ENCODE data around the gene NUP153. TPM values are rescaled to one million over a fixed set of nuclear protein-coding genes. Genes with fewer than 3 reads are reported as not detected.
"Not testable (repeated sequence)": the region's sequence is repeated elsewhere in the genome, so short reads cannot be mapped to it uniquely, and the experiment has no call there.

NUP153 gene
- total RNA-seq, 1 donor from 2014 or later, result 30.8 TPM

GRCh38 chr6:17714177-17714576 lies 7.5 kb upstream of the NUP153 start:
- Histone ChIP-seq H3K4me1 (ENCODE audit: control insufficient read depth in 3 of 3, insufficient read depth in 3 of 3, low read length in 3 of 3) (no peaks in the 10 kb centered on the region), H3K9ac (ENCODE audit: low read depth in 1 of 3, low read length in 3 of 3) (no peak overlapping the region), H3K9me3 (ENCODE audit: control insufficient read depth in 3 of 3, low read length in 3 of 3) (no peaks in the 10 kb centered on the region), H3K27ac (ENCODE audit: low read depth, low read length) (no peak overlapping the region), H3K4me3 (ENCODE audit: low read length in 3 of 3) (no peak overlapping the region), H3K36me3 (ENCODE audit: control insufficient read depth in 3 of 3, insufficient read depth in 3 of 3, low read length in 3 of 3) (no peaks in the 10 kb centered on the region), H3K27me3 (ENCODE audit: control insufficient read depth in 3 of 3, insufficient read depth in 3 of 3, low read length in 3 of 3) (no peaks in the 10 kb centered on the region)

DNA sequence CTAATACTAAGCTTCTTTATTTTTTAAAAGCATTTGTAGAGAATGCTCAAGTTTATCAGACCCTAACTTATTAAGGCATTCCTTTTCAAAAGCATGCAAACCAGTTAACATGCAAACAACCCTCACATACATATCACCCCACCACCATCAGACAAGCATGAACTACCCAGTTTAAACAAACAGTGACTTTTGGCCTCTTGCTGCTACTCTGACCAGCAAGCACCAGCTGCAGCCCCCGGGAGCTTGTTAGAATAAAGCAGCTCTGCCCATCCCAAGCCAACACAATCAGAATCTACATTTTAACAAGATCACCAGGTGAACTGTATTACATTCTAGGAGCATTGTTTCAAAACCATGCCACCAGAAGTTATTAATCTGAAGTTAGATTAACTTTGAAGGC lies 5.9 kb upstream of the NUP153 start:
- H3K9ac ChIP-seq (ENCODE audit: low read depth in 1 of 3, low read length in 3 of 3), result no peak overlapping the region
- H3K36me3 ChIP-seq (ENCODE audit: control insufficient read depth in 3 of 3, insufficient read depth in 3 of 3, low read length in 3 of 3), result no peaks in the 10 kb centered on the region
- no peak overlapping the region for H3K4me3 ChIP-seq (ENCODE audit: low read length in 3 of 3)
- H3K4me1 ChIP-seq (ENCODE audit: control insufficient read depth in 3 of 3, insufficient read depth in 3 of 3, low read length in 3 of 3), result no peaks in the 10 kb centered on the region
- H3K27ac ChIP-seq (ENCODE audit: low read depth, low read length), result no peak overlapping the region
- H3K27me3 ChIP-seq (ENCODE audit: control insufficient read depth in 3 of 3, insufficient read depth in 3 of 3, low read length in 3 of 3), result no peaks in the 10 kb centered on the region
- H3K9me3 ChIP-seq (ENCODE audit: control insufficient read depth in 3 of 3, low read length in 3 of 3), result no peaks in the 10 kb centered on the region

GRCh38 chr6:17710331-17710730 lies 3.6 kb upstream of the NUP153 start:
- H3K4me3 ChIP-seq (ENCODE audit: low read length in 3 of 3), result no peak overlapping the region
- no peak overlapping the region for H3K9ac ChIP-seq (ENCODE audit: low read depth in 1 of 3, low read length in 3 of 3)
- H3K36me3 ChIP-seq (ENCODE audit: control insufficient read depth in 3 of 3, insufficient read depth in 3 of 3, low read length in 3 of 3), result no peaks in the 10 kb centered on the region
- H3K27me3 ChIP-seq (ENCODE audit: control insufficient read depth in 3 of 3, insufficient read depth in 3 of 3, low read length in 3 of 3), result no peaks in the 10 kb centered on the region
- H3K4me1 ChIP-seq (ENCODE audit: control insufficient read depth in 3 of 3, insufficient read depth in 3 of 3, low read length in 3 of 3), result no peaks in the 10 kb centered on the region
- H3K9me3 ChIP-seq (ENCODE audit: control insufficient read depth in 3 of 3, low read length in 3 of 3), result no peaks in the 10 kb centered on the region
- no peak overlapping the region for H3K27ac ChIP-seq (ENCODE audit: low read depth, low read length)

DNA sequence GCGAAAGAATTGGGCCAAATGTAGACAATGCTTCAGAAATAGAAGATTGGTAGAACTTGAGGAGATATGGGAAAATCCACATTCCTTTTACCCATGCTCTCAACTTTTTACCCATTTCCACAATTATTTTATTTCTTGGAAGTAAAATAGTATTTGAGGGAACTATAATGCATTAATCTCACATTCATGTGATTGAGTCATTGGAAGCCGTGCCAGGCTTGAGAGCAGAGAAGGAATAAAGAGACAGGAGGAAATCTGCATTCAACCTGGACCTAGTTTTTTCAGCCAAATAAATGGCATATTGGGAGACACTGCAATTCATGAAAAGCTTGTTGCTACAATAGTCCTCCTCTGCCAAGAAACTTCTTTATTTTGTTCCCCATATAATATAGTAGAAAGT lies 2.8 kb upstream of the NUP153 start:
- no peaks in the 10 kb centered on the region for H3K36me3 ChIP-seq (ENCODE audit: control insufficient read depth in 3 of 3, insufficient read depth in 3 of 3, low read length in 3 of 3)

DNA sequence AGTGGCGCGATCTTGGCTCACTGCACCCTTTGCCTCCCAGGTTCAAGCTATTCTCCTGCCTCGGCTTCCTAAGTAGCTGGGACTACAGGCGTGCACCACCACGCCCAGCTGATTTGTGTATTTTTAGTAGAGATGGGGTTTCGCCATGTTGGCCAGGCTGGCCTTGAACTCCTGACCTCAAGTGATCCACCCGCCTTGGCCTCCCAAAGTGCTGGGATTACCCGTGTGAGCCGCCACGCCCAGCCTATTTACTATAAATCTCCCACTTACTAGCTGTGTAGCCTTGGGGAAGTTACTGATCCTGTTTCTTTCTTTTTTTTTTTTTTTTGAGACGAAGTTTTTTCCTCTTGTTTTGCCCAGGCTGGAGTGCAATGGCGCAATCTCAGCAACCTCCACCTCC lies 1.3 kb upstream of the NUP153 start:
- H3K27me3 ChIP-seq (ENCODE audit: control insufficient read depth in 3 of 3, insufficient read depth in 3 of 3, low read length in 3 of 3); H3K36me3 ChIP-seq (ENCODE audit: control insufficient read depth in 3 of 3, insufficient read depth in 3 of 3, low read length in 3 of 3); H3K9me3 ChIP-seq (ENCODE audit: control insufficient read depth in 3 of 3, low read length in 3 of 3); H3K4me3 ChIP-seq (ENCODE audit: low read length in 3 of 3); H3K27ac ChIP-seq (ENCODE audit: low read depth, low read length); H3K9ac ChIP-seq (ENCODE audit: low read depth in 1 of 3, low read length in 3 of 3): not testable (repeated sequence)
- H3K4me1 ChIP-seq (ENCODE audit: control insufficient read depth in 3 of 3, insufficient read depth in 3 of 3, low read length in 3 of 3), result peaks cover 8 to 16% (median 10%) of the 10 kb centered on the region in 3 donors

More for the DNA sequence above, 2.8 kb upstream of the NUP153 start:
- no peak overlapping the region for H3K9ac ChIP-seq (ENCODE audit: low read depth in 1 of 3, low read length in 3 of 3)
- no peak overlapping the region for H3K27ac ChIP-seq (ENCODE audit: low read depth, low read length)
- H3K9me3 ChIP-seq (ENCODE audit: control insufficient read depth in 3 of 3, low read length in 3 of 3), result no peaks in the 10 kb centered on the region
- H3K4me1 ChIP-seq (ENCODE audit: control insufficient read depth in 3 of 3, insufficient read depth in 3 of 3, low read length in 3 of 3), result peaks cover 0 to 5% (median 4%) of the 10 kb centered on the region in 3 donors
- no peaks in the 10 kb centered on the region for H3K27me3 ChIP-seq (ENCODE audit: control insufficient read depth in 3 of 3, insufficient read depth in 3 of 3, low read length in 3 of 3)
- H3K4me3 ChIP-seq (ENCODE audit: low read length in 3 of 3), result no peak overlapping the region

- H3K9ac ChIP-seq (ENCODE audit: low read depth in 1 of 3, low read length in 3 of 3), result peak overlapping the region; percentile 48 to 99 (median 96)
- no peaks in the 10 kb centered on the region for H3K9me3 ChIP-seq (ENCODE audit: control insufficient read depth in 3 of 3, low read length in 3 of 3)
- H3K4me1 ChIP-seq (ENCODE audit: control insufficient read depth in 3 of 3, insufficient read depth in 3 of 3, low read length in 3 of 3), result peaks cover 11 to 16% (median 13%) of the 10 kb centered on the region in 3 donors
- H3K27ac ChIP-seq (ENCODE audit: low read depth, low read length), result peak overlapping the region; percentile 100
- H3K36me3 ChIP-seq (ENCODE audit: control insufficient read depth in 3 of 3, insufficient read depth in 3 of 3, low read length in 3 of 3), result no peaks in the 10 kb centered on the region
- H3K4me3 ChIP-seq (ENCODE audit: low read length in 3 of 3), result peak overlapping the region; percentile 61 to 89 (median 88)
- H3K27me3 ChIP-seq (ENCODE audit: control insufficient read depth in 3 of 3, insufficient read depth in 3 of 3, low read length in 3 of 3), result no peaks in the 10 kb centered on the region
Observed at GRCh38 chr6:17707371-17707651, 586 bp upstream of the NUP153 start.

DNA sequence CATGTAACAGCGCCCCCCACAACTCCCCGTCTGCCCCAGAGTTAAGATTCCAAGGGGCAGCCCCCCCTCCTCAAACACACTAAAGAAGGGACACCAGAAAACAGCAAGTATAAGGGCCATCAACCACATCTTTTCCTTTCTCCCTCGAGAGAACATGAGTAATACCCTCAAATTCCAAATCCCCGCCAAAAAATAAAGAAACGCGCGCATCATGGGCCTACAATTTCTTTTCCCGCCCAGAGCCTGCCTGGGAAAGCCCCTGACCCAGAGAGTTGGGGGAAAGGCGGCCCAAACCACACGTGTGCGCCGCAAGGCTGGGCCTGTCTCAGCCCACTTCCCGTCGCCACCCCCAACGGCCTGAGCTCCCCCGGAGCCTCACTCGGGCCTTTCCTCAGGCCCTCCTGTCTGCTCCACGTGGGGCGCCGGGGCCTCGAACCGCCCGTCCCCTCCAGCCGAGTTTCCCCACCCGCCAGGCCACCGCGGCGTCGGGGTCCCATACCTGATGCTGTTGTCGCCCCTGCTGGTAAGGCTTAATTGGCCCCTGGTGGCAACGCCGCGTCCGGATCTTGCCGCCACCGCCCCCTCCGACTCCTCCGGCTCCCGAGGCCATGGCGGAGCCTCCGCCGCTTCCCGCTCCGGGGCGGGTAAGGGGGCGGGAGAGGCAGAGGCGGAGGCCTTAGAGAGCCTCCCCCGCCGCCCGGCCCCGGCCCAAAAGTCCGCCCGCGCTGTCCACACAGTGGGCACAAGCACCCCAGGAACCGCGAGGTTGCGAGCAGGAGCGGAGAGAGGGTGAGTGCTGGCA lies 746 bp downstream of the NUP153 start:
- Histone ChIP-seq H3K27ac (ENCODE audit: low read depth, low read length) (peak overlapping the region; percentile 100), H3K27me3 (ENCODE audit: control insufficient read depth in 3 of 3, insufficient read depth in 3 of 3, low read length in 3 of 3) (no peaks in the 10 kb centered on the region), H3K9ac (ENCODE audit: low read depth in 1 of 3, low read length in 3 of 3) (peak overlapping the region; percentile 84 to 99 (median 96)), H3K4me3 (ENCODE audit: low read length in 3 of 3) (peak overlapping the region; percentile 61 to 89 (median 88)), H3K4me1 (ENCODE audit: control insufficient read depth in 3 of 3, insufficient read depth in 3 of 3, low read length in 3 of 3) (peaks cover 14 to 18% (median 16%) of the 10 kb centered on the region in 3 donors), H3K36me3 (ENCODE audit: control insufficient read depth in 3 of 3, insufficient read depth in 3 of 3, low read length in 3 of 3) (no peaks in the 10 kb centered on the region), H3K9me3 (ENCODE audit: control insufficient read depth in 3 of 3, low read length in 3 of 3) (no peaks in the 10 kb centered on the region)

DNA sequence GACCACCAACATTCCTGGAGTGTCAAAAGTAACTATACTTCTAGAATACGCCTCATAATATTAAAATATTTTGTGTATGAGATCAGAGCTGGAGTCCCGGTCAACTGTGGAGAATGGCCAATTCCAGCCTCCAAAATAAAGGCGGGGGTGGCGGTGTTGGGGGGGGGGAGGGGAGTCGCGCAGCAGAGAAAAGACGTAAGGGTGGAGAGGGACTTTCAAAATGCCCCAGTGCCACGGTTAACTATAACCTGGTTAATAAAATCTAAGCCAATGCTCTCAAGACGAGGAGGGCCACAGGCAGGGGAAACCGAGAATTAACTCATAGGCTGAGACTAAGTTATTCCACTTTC lies 1.3 kb downstream of the NUP153 start:
- Histone ChIP-seq H3K27me3 (ENCODE audit: control insufficient read depth in 3 of 3, insufficient read depth in 3 of 3, low read length in 3 of 3) (no peaks in the 10 kb centered on the region), H3K27ac (ENCODE audit: low read depth, low read length) (peak overlapping the region; percentile 100), H3K4me3 (ENCODE audit: low read length in 3 of 3) (peak overlapping the region; percentile 77 to 89 (median 88)), H3K9ac (ENCODE audit: low read depth in 1 of 3, low read length in 3 of 3) (peak overlapping the region; percentile 87 to 99 (median 96)), H3K4me1 (ENCODE audit: control insufficient read depth in 3 of 3, insufficient read depth in 3 of 3, low read length in 3 of 3) (peaks cover 14 to 22% (median 16%) of the 10 kb centered on the region in 3 donors), H3K36me3 (ENCODE audit: control insufficient read depth in 3 of 3, insufficient read depth in 3 of 3, low read length in 3 of 3) (no peaks in the 10 kb centered on the region), H3K9me3 (ENCODE audit: control insufficient read depth in 3 of 3, low read length in 3 of 3) (no peaks in the 10 kb centered on the region)

DNA sequence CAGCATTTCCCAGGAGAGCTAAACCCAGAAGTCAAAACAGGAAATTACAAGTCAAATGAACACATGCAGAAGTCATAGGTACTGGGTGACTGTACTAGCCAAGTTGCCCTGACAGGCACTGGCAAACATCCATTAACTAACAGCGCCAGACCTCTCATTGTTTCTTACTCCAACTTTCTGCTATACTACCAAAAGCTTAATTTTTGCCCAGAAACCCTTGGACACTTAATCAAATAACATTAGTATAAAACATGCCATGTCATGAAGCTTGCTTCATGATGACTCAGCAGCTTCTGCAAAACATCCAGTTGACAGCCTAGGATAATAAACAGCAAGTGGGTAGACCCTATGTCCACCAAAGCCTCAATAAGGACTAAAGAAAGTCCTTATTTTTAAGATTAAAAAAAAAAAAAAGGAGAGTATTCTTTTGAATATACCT lies 3.5 kb downstream of the NUP153 start:
- Histone ChIP-seq H3K36me3 (ENCODE audit: control insufficient read depth in 3 of 3, insufficient read depth in 3 of 3, low read length in 3 of 3) (no peaks in the 10 kb centered on the region), H3K9me3 (ENCODE audit: control insufficient read depth in 3 of 3, low read length in 3 of 3) (no peaks in the 10 kb centered on the region), H3K9ac (ENCODE audit: low read depth in 1 of 3, low read length in 3 of 3) (peak overlapping the region in 1 of 3 donors; percentile 52), H3K4me3 (ENCODE audit: low read length in 3 of 3) (no peak overlapping the region), H3K4me1 (ENCODE audit: control insufficient read depth in 3 of 3, insufficient read depth in 3 of 3, low read length in 3 of 3) (peaks cover 14 to 22% (median 16%) of the 10 kb centered on the region in 3 donors), H3K27ac (ENCODE audit: low read depth, low read length) (peak overlapping the region; percentile 100), H3K27me3 (ENCODE audit: control insufficient read depth in 3 of 3, insufficient read depth in 3 of 3, low read length in 3 of 3) (no peaks in the 10 kb centered on the region)

GRCh38 chr6:17700421-17701416 lies 6.0 kb downstream of the NUP153 start:
- H3K4me3 ChIP-seq (ENCODE audit: low read length in 3 of 3), result no peak overlapping the region
- peaks cover 14 to 22% (median 16%) of the 10 kb centered on the region in 3 donors for H3K4me1 ChIP-seq (ENCODE audit: control insufficient read depth in 3 of 3, insufficient read depth in 3 of 3, low read length in 3 of 3)
- H3K36me3 ChIP-seq (ENCODE audit: control insufficient read depth in 3 of 3, insufficient read depth in 3 of 3, low read length in 3 of 3), result peaks cover 0 to 3% (median 0%) of the 10 kb centered on the region in 3 donors
- H3K27ac ChIP-seq (ENCODE audit: low read depth, low read length), result peak overlapping the region; percentile 20
- no peaks in the 10 kb centered on the region for H3K9me3 ChIP-seq (ENCODE audit: control insufficient read depth in 3 of 3, low read length in 3 of 3)
- H3K9ac ChIP-seq (ENCODE audit: low read depth in 1 of 3, low read length in 3 of 3), result no peak overlapping the region
- H3K27me3 ChIP-seq (ENCODE audit: control insufficient read depth in 3 of 3, insufficient read depth in 3 of 3, low read length in 3 of 3), result no peaks in the 10 kb centered on the region
